Middle frontal gyrus (tissue), 1 donor: ENCODE data around the gene LGI1.

Source experiments
- DNase-seq: peaks from one replicate; pipeline ENCODE4 v3.0.0-alpha.2; 2015; ENCODE audit warnings: low spot score; ENCODE audit errors: extremely low spot score

The LGI1 gene

DNA sequence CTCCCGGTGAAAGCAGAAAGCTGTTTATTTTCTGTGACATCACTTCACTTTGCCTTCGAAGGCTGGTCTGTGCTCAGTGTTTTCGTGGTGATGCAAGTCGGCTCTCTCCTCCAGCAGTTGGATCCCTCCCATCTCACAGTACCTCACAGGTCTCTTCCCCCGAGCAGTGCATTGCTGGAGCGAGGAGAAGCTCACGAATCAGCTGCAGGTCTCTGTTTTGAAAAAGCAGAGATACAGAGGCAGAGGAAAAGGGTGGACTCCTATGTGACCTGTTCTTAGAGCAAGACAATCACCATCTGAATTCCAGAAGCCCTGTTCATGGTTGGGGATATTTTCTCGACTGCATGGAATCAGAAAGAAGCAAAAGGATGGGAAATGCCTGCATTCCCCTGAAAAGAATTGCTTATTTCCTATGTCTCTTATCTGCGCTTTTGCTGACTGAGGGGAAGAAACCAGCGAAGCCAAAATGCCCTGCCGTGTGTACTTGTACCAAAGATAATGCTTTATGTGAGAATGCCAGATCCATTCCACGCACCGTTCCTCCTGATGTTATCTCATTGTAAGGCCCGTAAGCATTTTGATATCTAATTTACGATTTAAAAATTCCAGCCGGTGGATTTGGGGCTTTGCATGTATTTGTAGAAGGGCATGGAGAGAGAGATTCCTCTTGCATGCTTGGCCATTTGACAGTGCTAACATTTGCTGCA lies at the start of gene LGI1:
Gene LGI1 (plus strand): TSS at position 136 of the 707 bp plus-strand sequence. CDS start 209 bp downstream, at position 345.
- peak; percentile 48 for DNase-seq

DNA sequence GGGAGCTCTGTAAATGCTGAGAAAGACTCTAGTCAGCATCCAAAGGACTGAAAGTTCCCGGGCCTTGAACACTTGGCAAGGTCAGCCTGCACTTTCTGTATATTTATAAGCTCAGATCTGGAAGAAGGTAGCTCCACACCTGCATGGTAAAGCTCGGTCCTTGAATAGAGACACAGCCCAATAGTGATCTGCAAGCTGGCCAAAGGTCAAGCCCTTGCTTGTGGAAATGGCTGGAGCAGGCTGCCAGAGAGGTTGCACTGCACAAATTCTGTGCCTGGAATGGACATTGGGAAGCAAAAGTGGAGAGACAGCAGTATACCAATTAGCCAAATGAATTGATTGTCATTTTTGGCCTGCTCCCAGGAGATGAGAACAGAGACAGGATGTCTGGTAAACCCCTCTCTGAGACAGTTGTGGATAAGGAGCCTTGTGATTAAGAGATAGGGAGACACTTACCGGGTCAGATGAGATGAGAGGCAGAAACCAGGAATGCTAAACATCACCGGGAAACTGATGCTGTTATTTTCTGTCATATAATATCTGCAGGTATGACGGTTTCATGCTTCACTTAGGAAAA lies 47.3 kb upstream of the LGI1 start:
- no peak for DNase-seq

GRCh38 chr10:93711891-93712290 lies 45.8 kb upstream of the LGI1 start:
- DNase-seq = no peak

GRCh38 chr10:93712593-93712992 lies 45.1 kb upstream of the LGI1 start:
- no peak for DNase-seq

DNA sequence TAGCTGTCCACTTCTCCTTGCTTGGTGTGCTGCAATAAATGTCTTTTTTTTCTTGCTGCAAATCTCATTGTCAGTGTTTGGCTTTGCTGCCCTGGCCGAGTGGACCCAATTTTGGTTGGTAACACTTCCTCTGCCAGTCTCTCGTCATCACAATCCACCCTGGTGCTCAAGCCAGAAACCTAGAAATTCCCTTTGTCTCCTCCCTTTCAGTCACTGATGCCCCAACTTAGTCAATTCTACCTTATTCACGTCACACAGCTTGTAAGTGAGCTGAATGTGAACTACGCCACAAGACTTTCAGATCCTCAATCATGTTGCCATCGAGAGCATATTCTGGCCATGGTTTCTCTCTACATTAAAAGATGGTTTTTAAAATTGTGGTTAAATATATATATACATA lies 42.4 kb upstream of the LGI1 start:
- DNase-seq = no peak

DNA sequence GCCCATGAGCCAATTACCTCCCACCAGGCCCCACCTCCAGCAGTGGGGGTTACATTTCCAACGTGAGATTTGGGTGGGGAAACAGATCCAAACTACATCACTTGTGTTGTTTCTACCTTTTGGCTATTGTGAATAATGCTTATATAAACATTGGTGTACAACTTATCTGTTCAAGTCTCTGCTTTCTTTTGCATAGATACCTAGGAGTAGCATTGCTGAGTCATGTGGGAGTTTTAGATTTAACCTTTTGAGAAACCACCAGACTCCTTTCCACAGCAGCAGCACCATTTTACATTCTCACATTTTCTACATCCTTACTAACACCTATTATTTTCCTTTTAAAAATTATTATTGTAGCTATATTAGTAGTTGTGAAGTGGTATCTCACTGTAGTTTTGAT lies 41.0 kb upstream of the LGI1 start:
- DNase-seq = no peak

- DNase-seq = no peak
These were observed 38.6 kb upstream of the LGI1 start for GRCh38 chr10:93718937-93719725.

GRCh38 chr10:93719901-93720300 lies 37.8 kb upstream of the LGI1 start:
- DNase-seq = no peak

DNA sequence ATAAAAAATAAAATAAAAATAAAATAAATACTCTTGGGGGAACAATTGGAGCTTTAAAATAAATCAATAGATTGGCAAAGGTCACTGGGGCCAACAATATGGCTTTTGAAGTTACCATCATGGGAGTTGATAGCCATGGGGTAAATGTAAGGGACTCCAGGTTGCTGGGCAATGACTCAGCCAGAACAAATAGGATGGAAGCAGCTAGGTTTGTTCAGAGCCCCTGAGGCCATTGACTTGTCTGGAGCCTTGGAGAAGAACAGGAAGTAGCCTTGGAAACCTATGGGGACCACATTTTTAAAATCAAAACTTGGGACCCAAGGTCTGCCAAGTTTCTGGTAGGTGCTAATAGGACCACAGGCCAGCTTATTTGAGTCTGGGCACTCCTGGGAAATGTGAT lies 35.2 kb upstream of the LGI1 start:
- no peak for DNase-seq

GRCh38 chr10:93723153-93723552 lies 34.6 kb upstream of the LGI1 start:
- no peak for DNase-seq

- DNase-seq = no peak
These were observed 31.7 kb upstream of the LGI1 start for GRCh38 chr10:93726024-93726423.

DNA sequence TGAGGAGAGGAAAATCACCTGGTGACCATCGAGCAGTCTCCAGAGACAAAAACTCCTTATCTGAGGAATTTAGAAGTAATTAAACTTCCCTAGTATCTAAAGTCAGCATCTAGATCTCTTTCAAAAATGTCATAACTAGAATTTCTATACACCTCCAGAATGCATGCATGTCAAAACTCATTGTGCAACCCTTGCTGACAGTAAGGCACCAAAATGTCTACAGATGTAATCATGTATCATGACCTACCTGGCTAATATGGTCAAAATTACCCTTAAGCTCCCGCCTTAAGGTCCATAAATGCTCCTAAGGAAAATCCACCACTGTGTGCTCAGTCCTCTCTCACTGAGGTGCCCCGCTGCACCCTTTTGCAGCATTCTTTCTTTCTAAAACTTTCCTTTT lies 16.4 kb upstream of the LGI1 start:
- no peak for DNase-seq

- no peak for DNase-seq
These were observed 14.9 kb upstream of the LGI1 start for GRCh38 chr10:93742633-93743349.

GRCh38 chr10:93745408-93746065 lies 12.2 kb upstream of the LGI1 start:
- DNase-seq = no peak

GRCh38 chr10:93746844-93747284 lies 10.9 kb upstream of the LGI1 start:
- no peak for DNase-seq

- no peak for DNase-seq
These were observed 8.4 kb upstream of the LGI1 start for GRCh38 chr10:93749218-93749799.

- no peak for DNase-seq
These were observed 6.6 kb upstream of the LGI1 start for GRCh38 chr10:93751124-93751523.

DNA sequence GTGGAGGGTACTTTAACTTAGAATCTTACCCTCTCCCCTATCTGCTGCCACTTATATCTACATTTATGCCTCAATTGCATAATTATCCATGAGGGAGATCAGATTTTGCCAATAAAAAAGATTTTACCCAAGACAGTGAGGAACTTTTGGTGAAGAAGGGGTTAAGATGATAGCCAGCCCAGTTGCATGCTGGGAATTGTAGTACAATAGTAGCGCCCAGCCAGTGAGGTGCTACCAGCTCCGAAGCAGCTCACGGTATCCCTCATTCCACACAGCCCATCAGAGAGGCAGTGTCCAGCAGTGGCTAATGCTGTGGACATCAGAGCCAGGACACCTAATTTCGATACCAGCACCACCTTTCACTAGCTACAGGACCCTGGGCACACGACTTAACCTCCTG lies 5.9 kb upstream of the LGI1 start:
- no peak for DNase-seq

GRCh38 chr10:93752761-93753160 lies 5.0 kb upstream of the LGI1 start:
- DNase-seq = no peak

DNA sequence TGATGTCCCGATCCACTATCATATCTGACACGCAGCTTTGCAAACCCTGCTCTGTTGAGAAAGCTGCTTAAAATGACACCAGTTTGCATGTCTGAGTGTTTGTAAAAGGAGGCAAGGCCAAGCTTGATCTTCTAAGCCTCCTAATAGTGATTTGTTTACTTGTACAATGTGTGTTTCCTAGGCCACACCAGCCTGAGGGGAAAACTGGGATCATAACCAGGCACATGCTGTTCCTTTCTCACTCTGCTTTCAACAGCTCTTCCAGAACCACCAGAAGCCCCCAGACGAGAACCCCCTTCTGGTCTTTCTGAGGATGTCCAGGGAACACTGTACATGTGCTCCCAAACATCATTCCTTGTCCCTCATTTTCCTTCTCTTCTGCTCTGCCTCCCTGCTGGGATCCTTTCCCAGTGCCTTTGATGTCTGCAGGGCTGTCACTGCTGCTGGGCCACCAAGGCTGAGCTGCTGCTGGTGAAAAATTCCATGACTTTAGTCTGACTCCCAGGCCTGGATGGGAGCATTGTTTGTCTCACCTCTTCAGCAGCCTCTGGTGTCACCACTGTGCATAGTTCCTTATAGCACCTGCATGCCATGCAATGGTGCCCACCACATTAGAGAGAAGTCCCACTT lies 4.0 kb upstream of the LGI1 start:
- no peak for DNase-seq
